Dermis blood vessel endothelial cell (primary cell): ENCODE measurements around the gene OR10P1. TPM values are rescaled to one million over a fixed set of nuclear protein-coding genes. Genes with fewer than 3 reads are reported as not detected.

ENCODE experiments used
- DNase-seq: peaks from one replicate; pipeline ENCODE4 v3.0.0; 2010
- total RNA-seq: library from RNA; depleted of rRNA; stranded (reverse); fragments of >200 nt; gene quantifications from 2 replicates; pipeline ENCODE4 v1.2.3, GENCODE V29; 2014

OR10P1 gene
- total RNA-seq, 1 donor from 2014 or later = not detected

- DNase-seq = no peak
These were observed 49.8 kb downstream of the OR10P1 start for GRCh38 chr12:55686366-55687010.

Other genes starting within 250 kb of the OR10P1 start
- gene OR6C65, start 236.4 kb upstream of the OR10P1 start, total RNA-seq = not detected in 2 replicates
- not detected in 2 replicates for gene OR6C76, start 210.6 kb upstream of the OR10P1 start, total RNA-seq
- gene OR6C2, start 192.8 kb upstream of the OR10P1 start, total RNA-seq = not detected in 2 replicates
- not detected in 2 replicates for gene OR6C70, start 166.8 kb upstream of the OR10P1 start, total RNA-seq
- gene OR6C68, start 144.5 kb upstream of the OR10P1 start, total RNA-seq = not detected in 2 replicates
- not detected in 2 replicates for gene OR6C4, start 87.3 kb upstream of the OR10P1 start, total RNA-seq
- gene OR2AP1, start 64.4 kb upstream of the OR10P1 start, total RNA-seq = not detected in 2 replicates
- gene ITGA7, start 71.0 kb downstream of the OR10P1 start, total RNA-seq = 0.42 and 0.68 TPM in 2 replicates
- 55.8 and 61.2 TPM in 2 replicates for gene BLOC1S1, start 79.2 kb downstream of the OR10P1 start, total RNA-seq
- gene RDH5, start 83.5 kb downstream of the OR10P1 start, total RNA-seq = 0.74 and 2.2 TPM in 2 replicates
- 752 and 1,427 TPM in 2 replicates for gene CD63, start 92.1 kb downstream of the OR10P1 start, total RNA-seq
- gene GDF11, start 106.2 kb downstream of the OR10P1 start, total RNA-seq = 1.4 and 5.9 TPM in 2 replicates
- 93.8 and 113 TPM in 2 replicates for gene SARNP, start 180.8 kb downstream of the OR10P1 start, total RNA-seq
- gene ORMDL2, start 181.1 kb downstream of the OR10P1 start, total RNA-seq = 35.3 and 38.6 TPM in 2 replicates
- 63.2 and 65.9 TPM in 2 replicates for gene DNAJC14, start 192.7 kb downstream of the OR10P1 start, total RNA-seq
- gene MMP19, start 206.0 kb downstream of the OR10P1 start, total RNA-seq = 0.68 and 1.1 TPM in 2 replicates